SH-SY5Y (cell line): ENCODE measurements around the gene MUL1.

Source experiments
- GATA2 ChIP-seq: IDR thresholded peaks from 2 replicates; pipeline ENCODE4 v1.6.1; 2011; ENCODE audit warnings: mild to moderate bottlenecking, low read depth, low read length
- GATA3 ChIP-seq: IDR thresholded peaks from 2 replicates; pipeline ENCODE4 v1.6.1; 2011; ENCODE audit warnings: low read depth, mild to moderate bottlenecking, low read length, moderate library complexity

- TF ChIP-seq GATA2 (no peak), GATA3 (no peak)
Measured at GRCh38 chr1:20478057-20478635, 29.8 kb downstream of the MUL1 start.
